ENCODE measurements around the gene OTX1. TPM values are rescaled to one million over a fixed set of nuclear protein-coding genes. Genes with fewer than 3 reads are reported as not detected.

OTX1 gene
- total and polyA plus RNA-seq, 11 donors: 0.15 TPM; not detected in 10

- Histone ChIP-seq H3K4me3 (peak overlapping the region in 8 of 12 donors; percentile 2 to 47 (median 22)), H3K9me3 (no peaks in the 10 kb centered on the region)
- DNase-seq: peak in 3 of 5 donors; percentile 18 to 67 (median 28)
Observed at GRCh38 chr2:63047321-63048279, 3.0 kb upstream of the OTX1 start.

GRCh38 chr2:63048367-63049171, 2.1 kb upstream of the OTX1 start:
- WGBS, 4 donors: 5 to 11% (median 10%) methylated on average over 61 of the region's 61 CpGs
- TF ChIP-seq CTCF (IDR thresholded peaks at IDR 0.05): no peak
- TF ChIP-seq POLR2A (IDR thresholded peaks at IDR 0.05): no peak
- intact Hi-C loops (cut with DNase I): no loop called here
- Histone ChIP-seq H3K9me3 (no peaks in the 10 kb centered on the region), H3K36me3 (peaks cover 0 to 12% (median 0%) of the 10 kb centered on the region in 9 donors), H3K27me3 (peaks cover 58 to 100% (median 86%) of the 10 kb centered on the region in 9 donors), H3K4me3 (peak overlapping the region in 1 of 12 donors; percentile 2), H3K4me1 (peaks cover 0 to 50% (median 38%) of the 10 kb centered on the region in 12 donors), H3K27ac (no peak overlapping the region)
- DNase-seq (peak in 1 of 5 donors; percentile 55), ATAC-seq (no peak)

More at GRCh38 chr2:63047321-63048279, 3.0 kb upstream of the OTX1 start:
- Histone ChIP-seq H3K36me3 (peaks cover 0 to 12% (median 0%) of the 10 kb centered on the region in 9 donors), H3K27ac (no peak overlapping the region), H3K27me3 (peaks cover 58 to 98% (median 81%) of the 10 kb centered on the region in 9 donors), H3K4me1 (peaks cover 0 to 50% (median 38%) of the 10 kb centered on the region in 12 donors)
- peak in 2 of 4 donors; percentile 15 to 33 for ATAC-seq
- TF ChIP-seq CTCF (IDR thresholded peaks at IDR 0.05): no peak
- no peak for TF ChIP-seq POLR2A (IDR thresholded peaks at IDR 0.05)
- WGBS, 4 donors: 12 to 22% (median 17%) methylated on average over 59 to 71 of the region's 71 CpGs
- intact Hi-C loops (cut with DNase I): no loop called here

DNA sequence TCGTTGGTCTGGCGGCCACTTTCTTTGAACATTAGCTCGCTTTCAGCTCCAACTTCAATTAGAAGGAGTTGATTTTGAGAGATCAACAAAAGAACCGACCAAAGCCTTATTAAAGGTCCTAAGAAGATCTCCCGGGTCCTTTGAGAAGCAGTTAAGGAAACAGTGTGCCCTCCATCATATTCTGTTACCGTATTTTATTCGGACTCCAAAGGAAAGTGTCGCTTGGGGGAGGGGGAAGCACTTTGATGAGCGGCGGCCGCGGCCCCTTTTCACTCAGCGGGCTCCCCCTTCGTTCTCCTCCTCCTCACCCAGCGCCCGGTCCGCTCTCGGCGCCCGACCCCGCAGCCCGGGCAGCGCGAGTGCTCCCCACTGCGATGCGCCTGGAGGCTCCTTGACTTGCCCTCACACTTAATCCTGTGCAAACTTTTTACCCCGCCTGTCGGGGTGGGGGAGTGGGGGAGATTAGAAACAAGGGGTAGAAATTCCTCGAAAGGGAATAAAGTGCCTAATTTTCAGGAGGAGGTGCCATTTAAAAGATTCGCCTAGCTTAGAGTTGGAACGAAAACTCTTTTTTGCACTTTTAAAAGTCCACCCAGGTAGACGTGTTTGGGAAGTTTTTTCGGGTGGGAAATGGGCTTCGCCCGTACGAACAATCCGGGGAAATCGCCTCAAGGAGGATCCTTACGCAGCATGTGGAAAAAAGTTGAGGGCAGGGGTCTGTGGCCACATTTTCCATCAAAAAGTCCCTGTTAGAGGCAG, 1.2 kb upstream of the OTX1 start:
- no peak overlapping the region for H3K27ac ChIP-seq
- peaks cover 0 to 12% (median 0%) of the 10 kb centered on the region in 9 donors for H3K36me3 ChIP-seq
- peaks cover 55 to 100% (median 92%) of the 10 kb centered on the region in 9 donors for H3K27me3 ChIP-seq
- 5 to 7% (median 6%) methylated on average over 39 of the region's 39 CpGs for WGBS, 4 donors
- H3K4me3 ChIP-seq: peak overlapping the region; percentile 26 to 60 (median 50)
- ATAC-seq (no peak), DNase-seq (peak in 1 of 5 donors; percentile 37)
- TF ChIP-seq POLR2A (IDR thresholded peaks at IDR 0.05) (no peak), CTCF (IDR thresholded peaks at IDR 0.05) (no peak)
- peaks cover 0 to 57% (median 42%) of the 10 kb centered on the region in 12 donors for H3K4me1 ChIP-seq
- no peaks in the 10 kb centered on the region for H3K9me3 ChIP-seq
- intact Hi-C loops (cut with DNase I): no loop called here

All from heart left ventricle (tissue), 16 donors.